ENCODE data around the gene LPCAT3.

GRCh38 chr12:6962285-6963015 is 55.8 kb downstream of the LPCAT3 start:
- TF ChIP-seq, protein P1, sequence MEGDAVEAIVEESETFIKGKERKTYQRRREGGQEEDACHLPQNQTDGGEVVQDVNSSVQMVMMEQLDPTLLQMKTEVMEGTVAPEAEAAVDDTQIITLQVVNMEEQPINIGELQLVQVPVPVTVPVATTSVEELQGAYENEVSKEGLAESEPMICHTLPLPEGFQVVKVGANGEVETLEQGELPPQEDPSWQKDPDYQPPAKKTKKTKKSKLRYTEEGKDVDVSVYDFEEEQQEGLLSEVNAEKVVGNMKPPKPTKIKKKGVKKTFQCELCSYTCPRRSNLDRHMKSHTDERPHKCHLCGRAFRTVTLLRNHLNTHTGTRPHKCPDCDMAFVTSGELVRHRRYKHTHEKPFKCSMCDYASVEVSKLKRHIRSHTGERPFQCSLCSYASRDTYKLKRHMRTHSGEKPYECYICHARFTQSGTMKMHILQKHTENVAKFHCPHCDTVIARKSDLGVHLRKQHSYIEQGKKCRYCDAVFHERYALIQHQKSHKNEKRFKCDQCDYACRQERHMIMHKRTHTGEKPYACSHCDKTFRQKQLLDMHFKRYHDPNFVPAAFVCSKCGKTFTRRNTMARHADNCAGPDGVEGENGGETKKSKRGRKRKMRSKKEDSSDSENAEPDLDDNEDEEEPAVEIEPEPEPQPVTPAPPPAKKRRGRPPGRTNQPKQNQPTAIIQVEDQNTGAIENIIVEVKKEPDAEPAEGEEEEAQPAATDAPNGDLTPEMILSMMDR (IDR thresholded peaks at IDR 0.05), result no peak
- no peak for TF ChIP-seq POLR2AphosphoS5 (IDR thresholded peaks at IDR 0.05)
- TF ChIP-seq EP300 (IDR thresholded peaks at IDR 0.05), result no peak
